ENCODE data around the gene TBL2.

DNA sequence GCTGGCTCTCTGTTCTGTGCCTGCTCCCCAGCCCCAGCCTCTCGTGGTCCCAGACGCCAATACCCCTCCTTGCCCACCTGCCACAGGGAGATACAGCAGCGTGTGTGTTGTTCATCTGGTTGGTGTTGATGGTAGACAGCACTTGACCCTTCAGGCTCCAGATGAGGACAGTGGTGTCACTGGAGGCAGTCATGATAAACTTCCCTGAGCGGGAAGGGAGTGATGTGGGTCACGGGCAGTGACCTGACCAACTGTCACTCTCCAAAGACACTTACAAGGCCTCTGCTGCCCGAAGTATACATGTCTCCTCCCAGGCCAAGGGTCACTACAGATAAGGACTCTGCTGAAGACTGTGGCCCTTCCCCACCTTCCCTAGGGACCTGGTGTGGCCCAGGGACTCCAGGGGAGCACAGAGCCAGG lies 5.6 kb downstream of the TBL2 start:
- no peak for TF ChIP-seq POLR2A (IDR thresholded peaks at IDR 0.05)
- TF ChIP-seq, protein P1, sequence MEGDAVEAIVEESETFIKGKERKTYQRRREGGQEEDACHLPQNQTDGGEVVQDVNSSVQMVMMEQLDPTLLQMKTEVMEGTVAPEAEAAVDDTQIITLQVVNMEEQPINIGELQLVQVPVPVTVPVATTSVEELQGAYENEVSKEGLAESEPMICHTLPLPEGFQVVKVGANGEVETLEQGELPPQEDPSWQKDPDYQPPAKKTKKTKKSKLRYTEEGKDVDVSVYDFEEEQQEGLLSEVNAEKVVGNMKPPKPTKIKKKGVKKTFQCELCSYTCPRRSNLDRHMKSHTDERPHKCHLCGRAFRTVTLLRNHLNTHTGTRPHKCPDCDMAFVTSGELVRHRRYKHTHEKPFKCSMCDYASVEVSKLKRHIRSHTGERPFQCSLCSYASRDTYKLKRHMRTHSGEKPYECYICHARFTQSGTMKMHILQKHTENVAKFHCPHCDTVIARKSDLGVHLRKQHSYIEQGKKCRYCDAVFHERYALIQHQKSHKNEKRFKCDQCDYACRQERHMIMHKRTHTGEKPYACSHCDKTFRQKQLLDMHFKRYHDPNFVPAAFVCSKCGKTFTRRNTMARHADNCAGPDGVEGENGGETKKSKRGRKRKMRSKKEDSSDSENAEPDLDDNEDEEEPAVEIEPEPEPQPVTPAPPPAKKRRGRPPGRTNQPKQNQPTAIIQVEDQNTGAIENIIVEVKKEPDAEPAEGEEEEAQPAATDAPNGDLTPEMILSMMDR (IDR thresholded peaks at IDR 0.05): no peak
